GM12873 (cell line): ENCODE measurements around the gene KCNG2.

Source experiments
- CTCF ChIP-seq: IDR thresholded peaks from 2 replicates; pipeline ENCODE4 v1.5.1; 2012; ENCODE audit warnings: low read depth, mild to moderate bottlenecking, moderate library complexity, low read length, control low read depth; ENCODE audit not compliant: insufficient read depth; ENCODE audit errors: missing control alignments

KCNG2 gene

GRCh38 chr18:79900610-79901570 lies 103.2 kb downstream of the KCNG2 start:
- TF ChIP-seq CTCF, result no peak

DNA sequence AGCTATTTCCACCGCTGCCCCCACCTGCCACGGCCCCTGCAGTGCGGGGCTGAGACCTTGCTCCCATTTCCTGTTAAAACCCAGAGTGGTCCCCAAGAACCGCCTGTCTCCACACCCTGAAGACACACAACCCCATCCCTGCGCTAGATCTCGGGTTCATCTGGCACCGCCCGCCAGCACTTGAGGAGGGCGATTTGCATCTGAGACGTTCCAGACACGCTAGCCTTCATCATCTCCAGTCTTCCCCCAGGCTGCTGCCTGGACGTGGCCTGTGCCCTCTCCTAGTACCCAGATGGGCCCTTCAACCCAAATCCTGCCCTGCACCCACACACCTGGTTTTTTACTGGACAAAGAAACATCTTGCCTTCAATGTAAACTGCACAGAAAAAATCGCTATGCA lies 103.9 kb downstream of the KCNG2 start:
- no peak for TF ChIP-seq CTCF

DNA sequence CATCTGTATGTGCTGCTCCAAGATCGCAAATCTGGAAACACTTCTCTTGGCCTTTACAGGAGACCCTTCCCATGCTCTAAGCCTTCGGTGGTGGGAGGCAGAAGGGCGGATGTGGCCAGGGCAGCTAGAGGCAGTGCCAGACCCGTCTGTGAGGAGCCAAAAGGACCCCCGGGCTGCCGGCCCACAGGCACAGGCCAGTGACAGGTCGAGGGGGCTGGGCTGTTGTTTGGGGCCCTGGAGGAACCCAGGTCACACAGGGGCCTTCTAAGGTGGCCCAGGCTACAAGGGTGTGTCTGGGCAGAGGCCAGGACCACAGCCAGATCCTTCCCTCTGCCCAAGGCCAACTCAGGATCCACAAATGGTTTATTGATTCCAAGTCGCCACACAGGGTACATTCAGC lies 104.3 kb downstream of the KCNG2 start:
- no peak for TF ChIP-seq CTCF

DNA sequence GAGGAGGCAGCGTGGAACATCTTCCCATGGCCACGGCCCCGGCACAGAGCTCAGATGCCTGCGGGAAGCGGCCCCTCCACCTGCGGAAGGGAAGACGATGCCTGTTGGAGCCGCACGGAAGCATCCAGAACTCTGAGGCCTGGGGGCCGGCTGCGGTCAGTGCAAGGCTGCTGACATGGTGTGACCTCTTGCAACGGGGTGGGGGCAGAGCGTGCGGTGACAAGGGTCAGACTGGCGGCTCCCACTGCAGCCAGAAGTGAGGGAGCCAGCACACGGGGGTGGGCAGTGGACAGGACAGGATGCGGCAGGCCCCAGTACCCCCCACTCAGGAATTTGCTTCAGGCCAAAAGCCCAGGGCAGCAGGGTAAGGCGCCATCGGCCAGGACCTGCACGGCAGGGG lies 104.9 kb downstream of the KCNG2 start:
- TF ChIP-seq CTCF, result no peak

- TF ChIP-seq CTCF, result no peak
These were observed 105.4 kb downstream of the KCNG2 start for GRCh38 chr18:79903071-79903635.

DNA sequence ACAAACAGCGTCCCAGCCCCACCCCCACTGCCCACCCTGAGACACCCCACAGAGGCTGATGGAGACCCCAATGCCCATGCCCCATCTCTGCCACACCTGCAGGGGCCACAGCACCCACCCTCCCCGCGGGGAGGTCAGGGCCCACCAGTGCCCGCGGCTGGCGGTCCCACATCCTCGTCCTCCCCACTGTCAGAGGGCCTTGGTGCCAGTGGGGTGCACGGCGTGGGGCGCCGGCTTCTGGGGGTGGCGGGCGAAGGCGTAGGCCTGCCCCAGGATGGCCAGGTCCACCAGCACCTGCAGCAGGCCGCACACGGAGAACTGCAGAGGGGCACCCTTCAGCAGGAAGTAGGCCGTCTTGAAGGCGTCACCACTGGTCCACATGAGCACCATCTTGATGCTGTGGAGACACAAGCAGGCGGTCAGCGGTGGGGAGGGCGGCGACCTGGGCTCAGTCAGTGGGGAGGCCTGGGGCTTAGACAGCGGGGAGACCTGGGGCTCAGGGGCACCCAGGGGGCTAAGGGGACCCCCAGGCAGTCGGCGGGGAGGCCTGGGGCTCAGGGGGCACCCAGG lies 106.1 kb downstream of the KCNG2 start:
- no peak for TF ChIP-seq CTCF
